ENCODE data around the gene CRTAC1. TPM values are rescaled to one million over a fixed set of nuclear protein-coding genes. Genes with fewer than 3 reads are reported as not detected.

Gene CRTAC1
- total RNA-seq, 1 experiment from 2014 or later = not detected

GRCh38 chr10:97892506-97892905 is 137.9 kb downstream of the CRTAC1 start:
- peaks cover 10% of the 10 kb centered on the region for H3K4me1 ChIP-seq (ENCODE audit: insufficient read depth, low read length, poor library complexity, severe bottlenecking)
- ChIA-PET CTCF (no interaction called here), POLR2A (ENCODE audit: low non-redundant PET) (no interaction called here)
- no peaks in the 10 kb centered on the region for H3K27me3 ChIP-seq (replicated peaks; ENCODE audit: insufficient read depth, low read depth, low read length, poor library complexity)
- BruUV-seq (replicated peaks) = no TSS peak
- H3K4me3 ChIP-seq (ENCODE audit: low read depth, low read length, poor library complexity, severe bottlenecking) = no peak overlapping the region
- TF ChIP-seq CTCF (conservative IDR thresholded peaks at IDR 0.05; ENCODE audit: low read depth, low read length) (no peak), EZH2 (IDR thresholded peaks at IDR 0.05; ENCODE audit: borderline replicate concordance, low read depth, low read length, poor library complexity, severe bottlenecking) (no peak)
- no peak overlapping the region for H3K27ac ChIP-seq (ENCODE audit: low read depth, low read length, poor library complexity, severe bottlenecking)
- no peaks in the 10 kb centered on the region for H3K9me3 ChIP-seq (ENCODE audit: low read depth, low read length, poor library complexity, severe bottlenecking)
- H3K36me3 ChIP-seq (ENCODE audit: insufficient read depth, low read length, poor library complexity, severe bottlenecking) = no peaks in the 10 kb centered on the region
- no peak for DNase-seq (ENCODE audit: low spot score)
- intact Hi-C loops (cut with micrococcal nuclease; ENCODE audit: unreplicated experiment) = no loop called here

- intact Hi-C loops (cut with micrococcal nuclease; ENCODE audit: unreplicated experiment) = no loop called here
- H3K27ac ChIP-seq (ENCODE audit: low read depth, low read length, poor library complexity, severe bottlenecking) = no peak overlapping the region
- no peaks in the 10 kb centered on the region for H3K9me3 ChIP-seq (ENCODE audit: low read depth, low read length, poor library complexity, severe bottlenecking)
- TF ChIP-seq CTCF (conservative IDR thresholded peaks at IDR 0.05; ENCODE audit: low read depth, low read length) (no peak), EZH2 (IDR thresholded peaks at IDR 0.05; ENCODE audit: borderline replicate concordance, low read depth, low read length, poor library complexity, severe bottlenecking) (no peak)
- H3K36me3 ChIP-seq (ENCODE audit: insufficient read depth, low read length, poor library complexity, severe bottlenecking) = no peaks in the 10 kb centered on the region
- H3K27me3 ChIP-seq (replicated peaks; ENCODE audit: insufficient read depth, low read depth, low read length, poor library complexity) = no peaks in the 10 kb centered on the region
- CTCF ChIA-PET = no interaction called here
- H3K4me1 ChIP-seq (ENCODE audit: insufficient read depth, low read length, poor library complexity, severe bottlenecking) = peaks cover 10% of the 10 kb centered on the region
- H3K4me3 ChIP-seq (ENCODE audit: low read depth, low read length, poor library complexity, severe bottlenecking) = no peak overlapping the region
- no TSS peak for BruUV-seq (replicated peaks)
- POLR2A ChIA-PET (ENCODE audit: low non-redundant PET) = no interaction called here
- no peak for DNase-seq (ENCODE audit: low spot score)
Observed at GRCh38 chr10:97891497-97892167, 138.8 kb downstream of the CRTAC1 start.

GRCh38 chr10:97889461-97890265 is 140.8 kb downstream of the CRTAC1 start:
- Histone ChIP-seq H3K27ac (ENCODE audit: low read depth, low read length, poor library complexity, severe bottlenecking) (no peak overlapping the region), H3K4me1 (ENCODE audit: insufficient read depth, low read length, poor library complexity, severe bottlenecking) (peaks cover 10% of the 10 kb centered on the region), H3K27me3 (replicated peaks; ENCODE audit: insufficient read depth, low read depth, low read length, poor library complexity) (no peaks in the 10 kb centered on the region), H3K36me3 (ENCODE audit: insufficient read depth, low read length, poor library complexity, severe bottlenecking) (no peaks in the 10 kb centered on the region), H3K4me3 (ENCODE audit: low read depth, low read length, poor library complexity, severe bottlenecking) (no peak overlapping the region), H3K9me3 (ENCODE audit: low read depth, low read length, poor library complexity, severe bottlenecking) (no peaks in the 10 kb centered on the region)
- no TSS peak for BruUV-seq (replicated peaks)
- no peak for TF ChIP-seq EZH2 (IDR thresholded peaks at IDR 0.05; ENCODE audit: borderline replicate concordance, low read depth, low read length, poor library complexity, severe bottlenecking)
- TF ChIP-seq CTCF (conservative IDR thresholded peaks at IDR 0.05; ENCODE audit: low read depth, low read length) = no peak
- CTCF ChIA-PET = no interaction called here
- DNase-seq (ENCODE audit: low spot score) = no peak
- intact Hi-C loops (cut with micrococcal nuclease; ENCODE audit: unreplicated experiment) = no loop called here
- POLR2A ChIA-PET (ENCODE audit: low non-redundant PET) = interaction anchor here (0.6 kb wide), 1 partner anchor 31 kb away, joined by 6 read pairs; no protein-coding TSS in a partner anchor
